SK-N-SH (cell line): ENCODE data around the gene MRPS12. TPM values are rescaled to one million over a fixed set of nuclear protein-coding genes. Genes with fewer than 3 reads are reported as not detected.

Experiments
- CTCF ChIA-PET: fragments of 300-600, 350-600 bp; formaldehyde crosslinking; extraction: SDS; loops from one replicate; lab custom pipeline; 2021; lab: Yijun Ruan, JAX
- POLR2A ChIA-PET: fragments of 350-600 bp; sonication (Branson Sonifier 250); formaldehyde crosslinking; extraction: SDS; loops from one replicate; lab custom pipeline; 2020; ENCODE audit warnings: antibody characterized with exemption, inconsistent platforms; lab: Yijun Ruan, JAX
- DNase-seq: peaks from one replicate; pipeline ENCODE4 v3.0.0; 2012
- H2AFZ ChIP-seq: fragments of 200-600 bp; sonication (generic); 2 replicates; pipeline ENCODE4 v1.8.1; 2016; ENCODE audit warnings: antibody characterized with exemption, mild to moderate bottlenecking, low read depth
- H3F3A ChIP-seq: fragments of 200-600 bp; sonication (generic); replicated peaks from 2 replicates; pipeline ENCODE3; 2016; ENCODE audit warnings: antibody characterized with exemption, mild to moderate bottlenecking; ENCODE audit not compliant: insufficient read depth
- H3K27ac ChIP-seq, 2 experiments: fragments of 200-500 bp in 1 of 2; fragments of 200-600 bp in 1 of 2; sonication (Bioruptor generic) in 1 of 2; sonication (generic), shearing (Covaris generic) in 1 of 2; 2 replicates each; pipeline versions ENCODE4 v1.5.1 to v1.6.1; 2014 to 2016; ENCODE audit warnings: low read depth in 2 of 2, inconsistent platforms in 1 of 2, low read length in 1 of 2, mild to moderate bottlenecking in 1 of 2, mixed read lengths in 1 of 2
- H3K27me3 ChIP-seq: fragments of 200-600 bp; sonication (generic), shearing (Covaris generic); 2 replicates; pipeline ENCODE4 v1.6.1; 2016; ENCODE audit warnings: mixed run types; ENCODE audit not compliant: insufficient read depth
- H3K36me3 ChIP-seq, 2 experiments: fragments of 200-500 bp in 1 of 2; fragments of 200-600 bp in 1 of 2; sonication (Bioruptor generic) in 1 of 2; sonication (generic) in 1 of 2; replicated peaks in 1 of 2; 2 replicates each; pipeline versions ENCODE3 to v1.5.1; 2014 to 2016; ENCODE audit warnings: low read length in 1 of 2, mild to moderate bottlenecking in 1 of 2; ENCODE audit not compliant: insufficient read depth in 2 of 2, control insufficient read depth in 1 of 2
- H3K4me1 ChIP-seq, 2 experiments: fragments of 200-500 bp in 1 of 2; fragments of 200-600 bp in 1 of 2; sonication (Bioruptor generic) in 1 of 2; sonication (generic), shearing (Covaris generic) in 1 of 2; 2 replicates each; pipeline versions ENCODE4 v1.5.1 to v1.6.1; 2014 to 2016; ENCODE audit warnings: low read depth in 1 of 2, low read length in 1 of 2, mixed run types in 1 of 2; ENCODE audit not compliant: insufficient read depth in 2 of 2, control insufficient read depth in 1 of 2
- H3K4me2 ChIP-seq: fragments of 200-600 bp; sonication (generic), shearing (Covaris generic); 2 replicates; pipeline ENCODE4 v1.6.1; 2017; ENCODE audit warnings: mixed run types
- H3K4me3 ChIP-seq, 2 experiments: fragments of 200-500 bp in 1 of 2; fragments of 200-600 bp in 1 of 2; sonication (Bioruptor generic) in 1 of 2; sonication (generic), shearing (Covaris generic) in 1 of 2; 2 replicates each; pipeline versions ENCODE4 v1.5.1 to v1.8.1; 2014 to 2016; ENCODE audit warnings: low read depth in 2 of 2, inconsistent platforms in 1 of 2, low read length in 1 of 2, mild to moderate bottlenecking in 1 of 2, mixed read lengths in 1 of 2, moderate library complexity in 1 of 2
- H3K79me2 ChIP-seq: fragments of 200-600 bp; sonication (generic); 2 replicates; pipeline ENCODE4 v1.8.1; 2017; ENCODE audit warnings: mild to moderate bottlenecking; ENCODE audit not compliant: insufficient read depth
- H3K9ac ChIP-seq: fragments of 200-600 bp; sonication (generic); 2 replicates; pipeline ENCODE4 v1.6.1; 2017; ENCODE audit warnings: mixed run types
- H3K9me2 ChIP-seq: fragments of 200-600 bp; sonication (generic); 2 replicates; pipeline ENCODE4 v1.6.1; 2017; ENCODE audit warnings: mixed run types
- H3K9me3 ChIP-seq: fragments of 200-600 bp; sonication (generic); 2 replicates; pipeline ENCODE4 v1.6.1; 2017; ENCODE audit warnings: mixed run types, mild to moderate bottlenecking, moderate library complexity
- H4K20me1 ChIP-seq: fragments of 200-600 bp; sonication (generic); 2 replicates; pipeline ENCODE4 v1.6.1; 2017; ENCODE audit warnings: mild to moderate bottlenecking, mixed run types; ENCODE audit not compliant: insufficient read depth
- CHD2 ChIP-seq: fragments of 150-350 bp; IDR thresholded peaks from 2 replicates; pipeline ENCODE4 v1.6.1; 2018; ENCODE audit warnings: low read length; ENCODE audit not compliant: partially characterized antibody
- CTCF ChIP-seq: fragments of 200-600 bp; sonication (generic); IDR thresholded peaks from 2 replicates; pipeline ENCODE4 v1.6.1; 2017; ENCODE audit warnings: antibody characterized with exemption, mild to moderate bottlenecking, moderate library complexity
- ELF1 ChIP-seq: IDR thresholded peaks from 2 replicates; pipeline ENCODE4 v1.4.0; 2012
- GABPA ChIP-seq: IDR thresholded peaks from 2 replicates; pipeline ENCODE4 v1.4.0; 2012; ENCODE audit warnings: low read depth, mild to moderate bottlenecking
- IRF3 ChIP-seq: fragments of 150-350 bp; IDR thresholded peaks from 2 replicates; pipeline ENCODE4 v1.6.1; 2016; ENCODE audit warnings: mild to moderate bottlenecking, low read depth, low read length
- JUND ChIP-seq: IDR thresholded peaks from 2 replicates; pipeline ENCODE4 v1.4.0; 2012
- MEF2A ChIP-seq: IDR thresholded peaks from 2 replicates; pipeline ENCODE4 v1.4.0; 2012; ENCODE audit warnings: low read depth, borderline replicate concordance
- NRF1 ChIP-seq: IDR thresholded peaks from 2 replicates; pipeline ENCODE4 v1.6.1; 2012; ENCODE audit warnings: low read depth, mild to moderate bottlenecking, low read length
- RCOR1 ChIP-seq: fragments of 150-350 bp; IDR thresholded peaks from 2 replicates; pipeline ENCODE4 v1.6.1; 2017; ENCODE audit warnings: antibody characterized with exemption, low read length
- RFX5 ChIP-seq: IDR thresholded peaks from 2 replicates; pipeline ENCODE4 v1.6.1; 2012; ENCODE audit warnings: mild to moderate bottlenecking, improper control_type of control experiment, low read length
- RXRA ChIP-seq: IDR thresholded peaks from 2 replicates; pipeline ENCODE4 v1.4.0; 2012; ENCODE audit warnings: low read depth, mild to moderate bottlenecking, borderline replicate concordance
- TAF1 ChIP-seq: IDR thresholded peaks from 2 replicates; pipeline ENCODE4 v1.6.1; 2012; ENCODE audit warnings: low read depth, mild to moderate bottlenecking, low read length, moderate library complexity, borderline replicate concordance
- TCF12 ChIP-seq: IDR thresholded peaks from 2 replicates; pipeline ENCODE4 v1.4.0; 2012
- USF2 ChIP-seq: fragments of 150-350 bp; IDR thresholded peaks from 2 replicates; pipeline ENCODE4 v1.6.1; 2017; ENCODE audit warnings: antibody characterized with exemption, low read length, low read depth, borderline replicate concordance
- YY1 ChIP-seq: IDR thresholded peaks from 2 replicates; pipeline ENCODE4 v1.4.0; 2012; ENCODE audit warnings: low read depth, mild to moderate bottlenecking
- WGBS: methylation state at CpG from one replicate; pipeline ENCODE4 v1.1.6; 2017; ENCODE audit warnings: low lambda C conversion rate; 5-methylcytosine and 5-hydroxymethylcytosine counted together
- polyA plus RNA-seq, 3 experiments: library from polyadenylated mRNA; depleted of rRNA; stranded (reverse); fragments of >200 nt; gene quantifications; 2 replicates each; pipeline ENCODE4 v1.2.3, GENCODE V29; 2012
- TF ChIP-seq, protein P1 (sequence below): IDR thresholded peaks from 2 replicates; pipeline ENCODE4; 2012
- TF ChIP-seq, protein P2 (sequence below): IDR thresholded peaks from 2 replicates; pipeline ENCODE4 v1.4.0; 2012; ENCODE audit warnings: low read depth, borderline replicate concordance

MRPS12 gene
- polyA plus RNA-seq, 1 of the 3 experiments (the other 2 are of a cell fraction) = 59.6 TPM

- Histone ChIP-seq H2AFZ (no peak overlapping the region), H3K9me3 (no peaks in the 10 kb centered on the region), H3K4me3 (no peak overlapping the region), H3K4me1 (peaks cover 0 to 14% of the 10 kb centered on the region in 2 experiments; a peak in 2 of 4 replicates), H3K36me3 (peaks cover 6 to 26% of the 10 kb centered on the region in 2 experiments), H3K27me3 (no peaks in the 10 kb centered on the region), H3K27ac (no peak overlapping the region), H3K9me2 (no peaks in the 10 kb centered on the region), H4K20me1 (no peaks in the 10 kb centered on the region), H3K79me2 (peaks cover 43% of the 10 kb centered on the region), H3K4me2 (no peak overlapping the region), H3F3A (peaks cover 7% of the 10 kb centered on the region), H3K9ac (no peak overlapping the region)
- DNase-seq = no peak
- POLR2A ChIA-PET = no interaction called here
- WGBS = 87% methylated on average over 4 of the region's 4 CpGs
- no peak for TF ChIP-seq TAF1
- TF ChIP-seq CTCF = no peak
- no peak for TF ChIP-seq MEF2A
- no peak for TF ChIP-seq NRF1
- TF ChIP-seq TCF12 = no peak
- no peak for TF ChIP-seq CHD2
- TF ChIP-seq USF2 = no peak
- TF ChIP-seq, protein P1, sequence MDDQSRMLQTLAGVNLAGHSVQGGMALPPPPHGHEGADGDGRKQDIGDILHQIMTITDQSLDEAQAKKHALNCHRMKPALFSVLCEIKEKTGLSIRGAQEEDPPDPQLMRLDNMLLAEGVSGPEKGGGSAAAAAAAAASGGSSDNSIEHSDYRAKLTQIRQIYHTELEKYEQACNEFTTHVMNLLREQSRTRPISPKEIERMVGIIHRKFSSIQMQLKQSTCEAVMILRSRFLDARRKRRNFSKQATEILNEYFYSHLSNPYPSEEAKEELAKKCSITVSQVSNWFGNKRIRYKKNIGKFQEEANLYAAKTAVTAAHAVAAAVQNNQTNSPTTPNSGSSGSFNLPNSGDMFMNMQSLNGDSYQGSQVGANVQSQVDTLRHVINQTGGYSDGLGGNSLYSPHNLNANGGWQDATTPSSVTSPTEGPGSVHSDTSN = no peak
- no peak for TF ChIP-seq YY1
- no peak for TF ChIP-seq JUND
- no peak for TF ChIP-seq IRF3
- no peak for TF ChIP-seq ELF1
- TF ChIP-seq RFX5 = no peak
- TF ChIP-seq GABPA = no peak
- no peak for TF ChIP-seq RXRA
- no peak for TF ChIP-seq RCOR1
- TF ChIP-seq, protein P2, sequence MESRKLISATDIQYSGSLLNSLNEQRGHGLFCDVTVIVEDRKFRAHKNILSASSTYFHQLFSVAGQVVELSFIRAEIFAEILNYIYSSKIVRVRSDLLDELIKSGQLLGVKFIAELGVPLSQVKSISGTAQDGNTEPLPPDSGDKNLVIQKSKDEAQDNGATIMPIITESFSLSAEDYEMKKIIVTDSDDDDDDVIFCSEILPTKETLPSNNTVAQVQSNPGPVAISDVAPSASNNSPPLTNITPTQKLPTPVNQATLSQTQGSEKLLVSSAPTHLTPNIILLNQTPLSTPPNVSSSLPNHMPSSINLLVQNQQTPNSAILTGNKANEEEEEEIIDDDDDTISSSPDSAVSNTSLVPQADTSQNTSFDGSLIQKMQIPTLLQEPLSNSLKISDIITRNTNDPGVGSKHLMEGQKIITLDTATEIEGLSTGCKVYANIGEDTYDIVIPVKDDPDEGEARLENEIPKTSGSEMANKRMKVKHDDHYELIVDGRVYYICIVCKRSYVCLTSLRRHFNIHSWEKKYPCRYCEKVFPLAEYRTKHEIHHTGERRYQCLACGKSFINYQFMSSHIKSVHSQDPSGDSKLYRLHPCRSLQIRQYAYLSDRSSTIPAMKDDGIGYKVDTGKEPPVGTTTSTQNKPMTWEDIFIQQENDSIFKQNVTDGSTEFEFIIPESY = no peak
- CTCF ChIA-PET = interaction anchor here (0.6 to 1.2 kb wide), 6 partner anchors 19 to 614 kb away, joined by 3 to 5 read pairs (median 3); partner anchors contain the start of gene KCNK6
Observed at GRCh38 chr19:38933544-38933943, 2.8 kb downstream of the MRPS12 start.
